SHP77 (cell line): Measurements from ENCODE around the gene BAZ2B.
"Not testable (repeated sequence)": the region's sequence is repeated elsewhere in the genome, so short reads cannot be mapped to it uniquely, and the experiment has no call there.

Experiments used
- DNase-seq, 2 experiments: peaks; one replicate each; lab custom pipeline; 2025; lab: John Stamatoyannopoulos, UW

BAZ2B gene

GRCh38 chr2:159411460-159411859 is 204.9 kb downstream of the BAZ2B start:
- no peak for DNase-seq

GRCh38 chr2:159410276-159410675 is 206.1 kb downstream of the BAZ2B start:
- no peak for DNase-seq

GRCh38 chr2:159409116-159409800 is 207.1 kb downstream of the BAZ2B start:
- DNase-seq = no peak

- DNase-seq = no peak
These were observed 213.6 kb downstream of the BAZ2B start for GRCh38 chr2:159402790-159403189.

- not testable (repeated sequence) for DNase-seq
These were observed 214.2 kb downstream of the BAZ2B start for GRCh38 chr2:159402160-159402559.

- no peak for DNase-seq
These were observed 216.5 kb downstream of the BAZ2B start for GRCh38 chr2:159399716-159400415.

GRCh38 chr2:159396799-159397198 is 219.5 kb downstream of the BAZ2B start:
- DNase-seq = no peak

GRCh38 chr2:159382447-159383028 is 233.8 kb downstream of the BAZ2B start:
- no peak for DNase-seq

- DNase-seq = no peak
These were observed 234.8 kb downstream of the BAZ2B start for GRCh38 chr2:159381574-159381973.

- no peak for DNase-seq
These were observed 235.6 kb downstream of the BAZ2B start for GRCh38 chr2:159380685-159381239.

GRCh38 chr2:159379181-159379580 is 237.2 kb downstream of the BAZ2B start:
- no peak for DNase-seq

GRCh38 chr2:159375241-159375640 is 241.1 kb downstream of the BAZ2B start:
- no peak for DNase-seq

GRCh38 chr2:159371506-159371905 is 244.8 kb downstream of the BAZ2B start:
- no peak for DNase-seq

- DNase-seq = no peak
These were observed 249.8 kb downstream of the BAZ2B start for GRCh38 chr2:159366538-159366937.

GRCh38 chr2:159362816-159363251 is 253.5 kb downstream of the BAZ2B start:
- DNase-seq = no peak

- DNase-seq = no peak
These were observed 254.3 kb downstream of the BAZ2B start for GRCh38 chr2:159362094-159362493.

GRCh38 chr2:159361603-159362002 is 254.7 kb downstream of the BAZ2B start:
- not testable (repeated sequence) for DNase-seq

GRCh38 chr2:159356053-159356554 is 260.2 kb downstream of the BAZ2B start:
- DNase-seq = no peak

GRCh38 chr2:159351977-159352376 is 264.4 kb downstream of the BAZ2B start:
- no peak for DNase-seq

GRCh38 chr2:159349674-159350299 is 266.6 kb downstream of the BAZ2B start:
- DNase-seq = no peak

- DNase-seq = no peak
These were observed 289.6 kb downstream of the BAZ2B start for GRCh38 chr2:159326569-159327255.

- no peak for DNase-seq
These were observed 293.9 kb downstream of the BAZ2B start for GRCh38 chr2:159322419-159322818.
